IMR-90 (cell line): ENCODE results near the gene TNFSF12. TPM values are rescaled to one million over a fixed set of nuclear protein-coding genes. Genes with fewer than 3 reads are reported as not detected.

Experiments
- ATAC-seq: fragments of 200-7000 bp; cut with Tn5 transposase; 2 replicates; pipeline ENCODE4 v1.9.1; 2020; ENCODE audit warnings: low read depth, mild to moderate bottlenecking, moderate library complexity
- BruUV-seq: library from RNA; stranded (reverse); fragments of 400-500 nt; replicated peaks from 2 replicates; lab custom pipeline; 2021; lab: Mats Ljungman, UMichigan
- CTCF ChIA-PET: fragments of 300-600 bp; formaldehyde crosslinking; extraction: SDS; loops from one replicate; lab custom pipeline; 2021; ENCODE audit warnings: antibody characterized with exemption; lab: Yijun Ruan, JAX
- POLR2A ChIA-PET: fragments of 300-600 bp; sonication (Branson Sonifier 250); formaldehyde crosslinking; loops from one replicate; lab custom pipeline; 2022; ENCODE audit warnings: antibody characterized with exemption; ENCODE audit not compliant: unreplicated experiment; lab: Charles Lee
- DNase-seq: peaks from one replicate; pipeline ENCODE4 v3.0.0; 2013
- H2AFZ ChIP-seq: replicated peaks from 2 replicates; pipeline ENCODE3; 2013; ENCODE audit warnings: low read length, mild to moderate bottlenecking; ENCODE audit not compliant: poor library complexity
- H2AK5ac ChIP-seq: 2 replicates; pipeline ENCODE4 v1.6.1; 2013; ENCODE audit warnings: low read depth, low read length, inconsistent platforms
- H2AK9ac ChIP-seq: replicated peaks from 2 replicates; pipeline ENCODE3; 2013; ENCODE audit warnings: mild to moderate bottlenecking, low read depth, low read length, moderate library complexity; ENCODE audit not compliant: poor library complexity
- H2BK120ac ChIP-seq: 2 replicates; pipeline ENCODE4 v1.6.1; 2013; ENCODE audit warnings: low read depth, low read length, inconsistent platforms
- H2BK15ac ChIP-seq: 3 replicates; pipeline ENCODE4 v1.6.1; 2013; ENCODE audit warnings: low read depth, low read length, inconsistent platforms
- H2BK20ac ChIP-seq: 2 replicates; pipeline ENCODE4 v1.6.1; 2013; ENCODE audit warnings: low read depth, mild to moderate bottlenecking, inconsistent platforms, low read length, moderate library complexity
- H2BK5ac ChIP-seq: 2 replicates; pipeline ENCODE4 v1.6.1; 2013; ENCODE audit warnings: mild to moderate bottlenecking, low read depth, low read length, inconsistent platforms; ENCODE audit not compliant: poor library complexity, severe bottlenecking
- H3K14ac ChIP-seq: replicated peaks from 2 replicates; pipeline ENCODE4 v1.6.1; 2013; ENCODE audit warnings: low read depth, low read length, inconsistent platforms
- H3K18ac ChIP-seq: 2 replicates; pipeline ENCODE4 v1.6.1; 2013; ENCODE audit warnings: low read depth, low read length, control low read depth
- H3K23ac ChIP-seq: 2 replicates; pipeline ENCODE4 v1.6.1; 2013; ENCODE audit warnings: low read depth, low read length, inconsistent platforms
- H3K27ac ChIP-seq: 2 replicates; pipeline ENCODE4 v1.5.1; 2013; ENCODE audit warnings: mild to moderate bottlenecking, control low read depth, low read length; ENCODE audit not compliant: insufficient read depth
- H3K27me3 ChIP-seq: 2 replicates; pipeline ENCODE4 v1.6.1; 2013; ENCODE audit warnings: low read length; ENCODE audit not compliant: control insufficient read depth, insufficient read depth
- H3K36me3 ChIP-seq: 2 replicates; pipeline ENCODE4 v1.6.1; 2013; ENCODE audit warnings: low read length, mixed read lengths; ENCODE audit not compliant: control insufficient read depth, insufficient read depth
- H3K4ac ChIP-seq: 2 replicates; pipeline ENCODE4 v1.6.1; 2013; ENCODE audit warnings: low read depth, low read length, inconsistent platforms
- H3K4me1 ChIP-seq: 2 replicates; pipeline ENCODE4 v1.6.1; 2013; ENCODE audit warnings: low read length, mixed read lengths; ENCODE audit not compliant: control insufficient read depth, insufficient read depth
- H3K4me2 ChIP-seq: 2 replicates; pipeline ENCODE4 v1.6.1; 2013; ENCODE audit warnings: low read depth, mild to moderate bottlenecking, control low read depth, low read length, moderate library complexity
- H3K4me3 ChIP-seq: 2 replicates; pipeline ENCODE4 v1.5.1; 2013; ENCODE audit warnings: low read depth, mild to moderate bottlenecking, control low read depth, low read length, moderate library complexity; ENCODE audit not compliant: insufficient read depth
- H3K56ac ChIP-seq: 2 replicates; pipeline ENCODE4 v1.6.1; 2013; ENCODE audit warnings: low read length, inconsistent platforms; ENCODE audit not compliant: insufficient read depth; ENCODE audit errors: extremely low read depth
- H3K79me1 ChIP-seq, 2 experiments: 2 replicates each; pipeline ENCODE4 v1.6.1; 2013; ENCODE audit warnings: low read length in 2 of 2, inconsistent platforms in 1 of 2, low read depth in 1 of 2
- H3K9ac ChIP-seq: 2 replicates; pipeline ENCODE4 v1.6.1; 2013; ENCODE audit warnings: low read depth, low read length, control low read depth
- H3K9me1 ChIP-seq: 2 replicates; pipeline ENCODE4 v1.6.1; 2013; ENCODE audit warnings: low read length, inconsistent platforms; ENCODE audit not compliant: insufficient read depth
- H3K9me3 ChIP-seq: 2 replicates; pipeline ENCODE4 v1.6.1; 2013; ENCODE audit warnings: low read length; ENCODE audit not compliant: control insufficient read depth, insufficient read depth
- H4K20me1 ChIP-seq: 2 replicates; pipeline ENCODE4 v1.6.1; 2013; ENCODE audit warnings: low read length, inconsistent platforms; ENCODE audit not compliant: insufficient read depth
- H4K5ac ChIP-seq: 2 replicates; pipeline ENCODE4 v1.6.1; 2013; ENCODE audit warnings: mild to moderate bottlenecking, low read depth, low read length, control low read depth
- H4K8ac ChIP-seq, 2 experiments: 2 replicates each; pipeline ENCODE4 v1.6.1; 2013; ENCODE audit warnings: low read depth in 2 of 2, low read length in 2 of 2, control low read depth in 1 of 2, inconsistent platforms in 1 of 2
- H4K91ac ChIP-seq: 2 replicates; pipeline ENCODE4 v1.6.1; 2013; ENCODE audit warnings: low read depth, low read length, inconsistent platforms; ENCODE audit not compliant: insufficient read depth
- BHLHE40 ChIP-seq: fragments of 150-350 bp; IDR thresholded peaks from 2 replicates; pipeline ENCODE4 v1.6.1; 2016; ENCODE audit warnings: mild to moderate bottlenecking, low read depth, low read length
- CEBPB ChIP-seq: IDR thresholded peaks from 2 replicates; pipeline ENCODE4 v1.6.1; 2012; ENCODE audit warnings: low read depth, low read length, improper control_type of control experiment
- CHD1 ChIP-seq: IDR thresholded peaks from 2 replicates; pipeline ENCODE4 v1.6.1; 2012; ENCODE audit warnings: low read depth, low read length, improper control_type of control experiment
- FOS ChIP-seq: fragments of 150-350 bp; IDR thresholded peaks from 2 replicates; pipeline ENCODE4 v1.6.1; 2016; ENCODE audit warnings: low read depth, low read length
- MAFK ChIP-seq: IDR thresholded peaks from 2 replicates; pipeline ENCODE4 v1.6.1; 2012; ENCODE audit warnings: low read depth, low read length, improper control_type of control experiment
- MAZ ChIP-seq: IDR thresholded peaks from 2 replicates; pipeline ENCODE4 v1.6.1; 2012; ENCODE audit warnings: low read depth, mild to moderate bottlenecking, low read length, improper control_type of control experiment, moderate library complexity, borderline replicate concordance
- MXI1 ChIP-seq: IDR thresholded peaks from 2 replicates; pipeline ENCODE4 v1.6.1; 2012; ENCODE audit warnings: low read depth, mild to moderate bottlenecking, low read length, moderate library complexity, borderline replicate concordance
- NFE2L2 ChIP-seq: fragments of 150-350 bp; IDR thresholded peaks from 2 replicates; pipeline ENCODE4 v1.6.1; 2016; ENCODE audit warnings: low read depth, mild to moderate bottlenecking, low read length
- POLR2A ChIP-seq: IDR thresholded peaks from 2 replicates; pipeline ENCODE4 v1.6.1; 2012; ENCODE audit warnings: mild to moderate bottlenecking, low read depth, low read length
- RAD21 ChIP-seq: IDR thresholded peaks from 2 replicates; pipeline ENCODE4 v1.6.1; 2012; ENCODE audit warnings: low read length, improper control_type of control experiment
- RCOR1 ChIP-seq: IDR thresholded peaks from 2 replicates; pipeline ENCODE4 v1.6.1; 2012; ENCODE audit warnings: mild to moderate bottlenecking, low read length, improper control_type of control experiment; ENCODE audit not compliant: insufficient replicate concordance
- RFX5 ChIP-seq: IDR thresholded peaks from 2 replicates; pipeline ENCODE4 v1.8.0; 2012; ENCODE audit warnings: low read depth, mild to moderate bottlenecking, low read length, moderate library complexity
- SMC3 ChIP-seq: fragments of 150-350 bp; IDR thresholded peaks from 2 replicates; pipeline ENCODE4 v1.6.1; 2016; ENCODE audit warnings: low read depth, mild to moderate bottlenecking, antibody characterized with exemption, low read length, moderate library complexity
- WGBS, 2 experiments: methylation state at CpG; one replicate each; pipeline versions ENCODE4 v1.1.5 to v1.1.7; 2013; ENCODE audit warnings: missing lambda C conversion rate in 2 of 2; ENCODE audit not compliant: insufficient read length in 1 of 2; ENCODE audit errors: extremely low coverage in 2 of 2; 5-methylcytosine and 5-hydroxymethylcytosine counted together
- dilution Hi-C: fragments of 300-500 bp; cut with HindIII; formaldehyde crosslinking; loops from one replicate; pipeline ENCODE4 v1.14.3; 2018; ENCODE audit warnings: low sequenced_read_pairs; ENCODE audit not compliant: unreplicated experiment
- in situ Hi-C: fragments of 300-500 bp; cut with MboI; formaldehyde crosslinking; loops from 3 replicates; pipeline ENCODE4 v1.14.3; 2019; ENCODE audit warnings: low sequenced_read_pairs, inconsistent platforms, mixed read lengths
- intact Hi-C: fragments of 100-400 bp; cut with micrococcal nuclease; formaldehyde crosslinking; loops from 2 replicates; pipeline ENCODE4 v1.10.0; 2022
- polyA plus RNA-seq, 3 experiments: library from polyadenylated mRNA; depleted of rRNA; stranded (reverse); fragments of >200 nt; gene quantifications; 2 replicates each; pipeline ENCODE4 v1.2.3, GENCODE V29; 2012; ENCODE audit warnings: low replicate concordance in 1 of 3
- total RNA-seq: library from RNA; depleted of rRNA; stranded (reverse); fragments of >200 nt; gene quantifications from 2 replicates; pipeline ENCODE4 v1.2.3, GENCODE V29; 2012
- TF ChIP-seq, protein P1 (sequence below): fragments of 150-350 bp; IDR thresholded peaks from 2 replicates; pipeline ENCODE4 v1.6.1; 2017; ENCODE audit warnings: mild to moderate bottlenecking, antibody characterized with exemption, low read length, low read depth
- TF ChIP-seq, protein P2 (sequence below): fragments of 150-350 bp; IDR thresholded peaks from 2 replicates; pipeline ENCODE4 v1.6.1; 2016; ENCODE audit warnings: low read depth, mild to moderate bottlenecking, low read length, moderate library complexity, borderline replicate concordance
- TF ChIP-seq, protein P3 (sequence below): conservative IDR thresholded peaks from 2 replicates; pipeline ENCODE4 v1.5.1; 2012; ENCODE audit warnings: mild to moderate bottlenecking, low read depth, low read length, improper control_type of control experiment

TNFSF12 gene
- total and polyA plus RNA-seq, 2 of the 4 experiments (the other 2 are of a cell fraction), result 2.7 to 22.0 TPM

DNA sequence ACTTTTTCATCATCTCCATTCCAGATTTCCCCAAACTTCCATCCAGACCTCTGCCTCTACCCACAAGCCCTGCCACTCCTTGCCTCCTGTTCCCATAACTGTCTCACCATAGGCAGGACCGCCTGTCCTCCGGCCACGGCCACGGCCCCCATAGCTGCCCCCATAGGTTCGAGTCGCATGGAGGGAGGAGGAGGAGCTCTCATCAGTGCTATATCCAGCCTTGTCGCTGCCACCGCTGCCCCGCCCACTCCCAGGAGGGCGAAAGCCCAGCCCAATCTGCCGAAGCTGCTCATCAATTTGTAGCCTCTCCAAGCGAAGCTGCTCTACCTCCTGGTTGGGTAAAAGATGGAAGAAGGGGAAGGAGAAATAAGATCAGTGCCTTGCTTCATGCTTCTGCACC lies 44.4 kb downstream of the TNFSF12 start:
- TF ChIP-seq CHD1 (no peak), MXI1 (no peak), MAFK (no peak), RCOR1 (no peak), MAZ (no peak), SMC3 (no peak), BHLHE40 (no peak), POLR2A (no peak), RFX5 (no peak), FOS (no peak), CEBPB (no peak), NFE2L2 (no peak), RAD21 (no peak)
- TF ChIP-seq, protein P1, sequence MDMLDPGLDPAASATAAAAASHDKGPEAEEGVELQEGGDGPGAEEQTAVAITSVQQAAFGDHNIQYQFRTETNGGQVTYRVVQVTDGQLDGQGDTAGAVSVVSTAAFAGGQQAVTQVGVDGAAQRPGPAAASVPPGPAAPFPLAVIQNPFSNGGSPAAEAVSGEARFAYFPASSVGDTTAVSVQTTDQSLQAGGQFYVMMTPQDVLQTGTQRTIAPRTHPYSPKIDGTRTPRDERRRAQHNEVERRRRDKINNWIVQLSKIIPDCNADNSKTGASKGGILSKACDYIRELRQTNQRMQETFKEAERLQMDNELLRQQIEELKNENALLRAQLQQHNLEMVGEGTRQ, result no peak
- TF ChIP-seq, protein P2, sequence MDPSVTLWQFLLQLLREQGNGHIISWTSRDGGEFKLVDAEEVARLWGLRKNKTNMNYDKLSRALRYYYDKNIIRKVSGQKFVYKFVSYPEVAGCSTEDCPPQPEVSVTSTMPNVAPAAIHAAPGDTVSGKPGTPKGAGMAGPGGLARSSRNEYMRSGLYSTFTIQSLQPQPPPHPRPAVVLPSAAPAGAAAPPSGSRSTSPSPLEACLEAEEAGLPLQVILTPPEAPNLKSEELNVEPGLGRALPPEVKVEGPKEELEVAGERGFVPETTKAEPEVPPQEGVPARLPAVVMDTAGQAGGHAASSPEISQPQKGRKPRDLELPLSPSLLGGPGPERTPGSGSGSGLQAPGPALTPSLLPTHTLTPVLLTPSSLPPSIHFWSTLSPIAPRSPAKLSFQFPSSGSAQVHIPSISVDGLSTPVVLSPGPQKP, result no peak
- TF ChIP-seq, protein P3, sequence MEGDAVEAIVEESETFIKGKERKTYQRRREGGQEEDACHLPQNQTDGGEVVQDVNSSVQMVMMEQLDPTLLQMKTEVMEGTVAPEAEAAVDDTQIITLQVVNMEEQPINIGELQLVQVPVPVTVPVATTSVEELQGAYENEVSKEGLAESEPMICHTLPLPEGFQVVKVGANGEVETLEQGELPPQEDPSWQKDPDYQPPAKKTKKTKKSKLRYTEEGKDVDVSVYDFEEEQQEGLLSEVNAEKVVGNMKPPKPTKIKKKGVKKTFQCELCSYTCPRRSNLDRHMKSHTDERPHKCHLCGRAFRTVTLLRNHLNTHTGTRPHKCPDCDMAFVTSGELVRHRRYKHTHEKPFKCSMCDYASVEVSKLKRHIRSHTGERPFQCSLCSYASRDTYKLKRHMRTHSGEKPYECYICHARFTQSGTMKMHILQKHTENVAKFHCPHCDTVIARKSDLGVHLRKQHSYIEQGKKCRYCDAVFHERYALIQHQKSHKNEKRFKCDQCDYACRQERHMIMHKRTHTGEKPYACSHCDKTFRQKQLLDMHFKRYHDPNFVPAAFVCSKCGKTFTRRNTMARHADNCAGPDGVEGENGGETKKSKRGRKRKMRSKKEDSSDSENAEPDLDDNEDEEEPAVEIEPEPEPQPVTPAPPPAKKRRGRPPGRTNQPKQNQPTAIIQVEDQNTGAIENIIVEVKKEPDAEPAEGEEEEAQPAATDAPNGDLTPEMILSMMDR, result no peak
- Histone ChIP-seq H3K27me3 (no peaks in the 10 kb centered on the region), H3K9me1 (no peaks in the 10 kb centered on the region), H2BK15ac (no peak overlapping the region), H3K79me1 (peaks cover 11 to 39% of the 10 kb centered on the region in 2 experiments), H4K8ac (no peak overlapping the region), H2BK120ac (no peak overlapping the region), H3K56ac (no peak overlapping the region), H4K91ac (no peak overlapping the region), H3K4me1 (peaks cover 16% of the 10 kb centered on the region), H2BK20ac (no peak overlapping the region), H3K4me2 (no peak overlapping the region), H2AK5ac (no peak overlapping the region), H2AFZ (no peak overlapping the region), H2AK9ac (no peak overlapping the region), H3K4ac (no peak overlapping the region), H3K27ac (no peak overlapping the region), H4K5ac (no peak overlapping the region), H3K9me3 (no peaks in the 10 kb centered on the region), H3K36me3 (peaks cover 62% of the 10 kb centered on the region), H3K9ac (no peak overlapping the region), H3K23ac (no peak overlapping the region), H2BK5ac (no peak overlapping the region), H3K14ac (no peak overlapping the region), H3K4me3 (no peak overlapping the region), H4K20me1 (peaks cover 1% of the 10 kb centered on the region; the same call in 1 of the 2 replicates), H3K18ac (no peak overlapping the region)
- no CpG with 5 or more reads among the region's 12 CpGs for WGBS, 2 experiments
- intact Hi-C loops (no loop called here), in situ Hi-C loops (no loop called here), dilution Hi-C loops (no loop called here)
- ATAC-seq (no peak), DNase-seq (no peak)
- CTCF ChIA-PET, result no interaction called here
- BruUV-seq, result no TSS peak
- POLR2A ChIA-PET, result no interaction called here
